GM18517 (cell line): ENCODE data around the gene UIMC1.

ENCODE experiments used
- ATAC-seq: cut with Tn5 transposase; IDR thresholded peaks from one replicate; pipeline ENCODE4 v1.9.1; 2021; ENCODE audit warnings: mild to moderate bottlenecking, moderate library complexity; ENCODE audit not compliant: unreplicated experiment

The UIMC1 gene

GRCh38 chr5:176906126-176906525 is 100.5 kb downstream of the UIMC1 start:
- ATAC-seq = no peak

GRCh38 chr5:176904276-176904675 is 102.3 kb downstream of the UIMC1 start:
- ATAC-seq = no peak

GRCh38 chr5:176902911-176903664 is 103.5 kb downstream of the UIMC1 start:
- ATAC-seq = no peak

- ATAC-seq = no peak
Measured at GRCh38 chr5:176902102-176902814, 104.3 kb downstream of the UIMC1 start.

- no peak for ATAC-seq
Measured at GRCh38 chr5:176901260-176902101, 105.1 kb downstream of the UIMC1 start.

GRCh38 chr5:176900780-176901204 is 105.8 kb downstream of the UIMC1 start:
- no peak for ATAC-seq

GRCh38 chr5:176899946-176900779 is 106.4 kb downstream of the UIMC1 start:
- ATAC-seq = no peak

- ATAC-seq = no peak
Measured at GRCh38 chr5:176899296-176899891, 107.2 kb downstream of the UIMC1 start, which contains the start of gene HK3. TSS of gene HK3 (minus strand) at chr5:176899346. CDS start at chr5:176896159, 3,187 bp downstream.

GRCh38 chr5:176897263-176897662 is 109.3 kb downstream of the UIMC1 start:
- no peak for ATAC-seq

GRCh38 chr5:176895831-176896230 is 110.7 kb downstream of the UIMC1 start:
- ATAC-seq = no peak

GRCh38 chr5:176894298-176894697 is 112.3 kb downstream of the UIMC1 start:
- no peak for ATAC-seq

- no peak for ATAC-seq
Measured at GRCh38 chr5:176892663-176893062, 113.9 kb downstream of the UIMC1 start.

GRCh38 chr5:176891331-176891958 is 115.1 kb downstream of the UIMC1 start:
- ATAC-seq = no peak

- ATAC-seq = no peak
Measured at GRCh38 chr5:176890455-176891330, 115.9 kb downstream of the UIMC1 start.

GRCh38 chr5:176889321-176890280 is 117.0 kb downstream of the UIMC1 start:
- ATAC-seq = no peak

GRCh38 chr5:176888865-176889165 is 117.8 kb downstream of the UIMC1 start:
- no peak for ATAC-seq

- ATAC-seq = no peak
Measured at GRCh38 chr5:176888016-176888864, 118.3 kb downstream of the UIMC1 start.
